Spleen (tissue), 7 donors: Measurements from ENCODE around the gene PRX.

Experiments used
- CTCF ChIP-seq, 11 experiments: fragments of 200-600 bp in 7 of 11; fragments of 450-650 bp in 4 of 11; sonication (generic) in 4 of 11; IDR thresholded peaks in 8 of 11; conservative IDR thresholded peaks in 3 of 11; 1 replicate in 7 of 11; 2 replicates in 4 of 11; pipeline versions ENCODE4 v1.4.0 to v1.8.0; 2016 to 2021; ENCODE audit warnings: antibody characterized with exemption in 11 of 11, inconsistent platforms in 4 of 11, mild to moderate bottlenecking in 1 of 11
- POLR2AphosphoS5 ChIP-seq, 3 donors: sonication (generic); formaldehyde crosslinking; IDR thresholded peaks; one replicate each; pipeline ENCODE4 v1.5.1; 2017; ENCODE audit warnings: antibody characterized with exemption in 3 of 3
- donor health status: DM: no; HTN: no; CAD: no; lungs with moderate emphysema.
- donor health status: DM: no; HTN: no; CAD: no.
- donor health status: DM: no; HTN: no; CAD: no.

GRCh38 chr19:40371802-40372122, 41.4 kb downstream of the PRX start:
- TF ChIP-seq POLR2AphosphoS5 (IDR thresholded peaks at IDR 0.05), result peak in 1 of 3 donors; percentile 29
- no peak for TF ChIP-seq CTCF (IDR thresholded peaks at IDR 0.05 in 8 of 11, conservative IDR thresholded peaks at IDR 0.05 in 3 of 11)
